GM18505 (cell line): Measurements from ENCODE around the gene GLIS1.
"Not testable (repeated sequence)": the region's sequence is repeated elsewhere in the genome, so short reads cannot be mapped to it uniquely, and the experiment has no call there.

ENCODE experiments used
- ATAC-seq: cut with Tn5 transposase; IDR thresholded peaks from one replicate; pipeline ENCODE4 v1.9.1; 2021; ENCODE audit not compliant: unreplicated experiment
- POLR2A ChIP-seq: IDR thresholded peaks from 4 replicates; pipeline ENCODE4 v1.6.1; 2011; ENCODE audit warnings: borderline replicate concordance; ENCODE audit not compliant: insufficient read depth, insufficient read length; ENCODE audit errors: extremely low read depth

GLIS1 gene

DNA sequence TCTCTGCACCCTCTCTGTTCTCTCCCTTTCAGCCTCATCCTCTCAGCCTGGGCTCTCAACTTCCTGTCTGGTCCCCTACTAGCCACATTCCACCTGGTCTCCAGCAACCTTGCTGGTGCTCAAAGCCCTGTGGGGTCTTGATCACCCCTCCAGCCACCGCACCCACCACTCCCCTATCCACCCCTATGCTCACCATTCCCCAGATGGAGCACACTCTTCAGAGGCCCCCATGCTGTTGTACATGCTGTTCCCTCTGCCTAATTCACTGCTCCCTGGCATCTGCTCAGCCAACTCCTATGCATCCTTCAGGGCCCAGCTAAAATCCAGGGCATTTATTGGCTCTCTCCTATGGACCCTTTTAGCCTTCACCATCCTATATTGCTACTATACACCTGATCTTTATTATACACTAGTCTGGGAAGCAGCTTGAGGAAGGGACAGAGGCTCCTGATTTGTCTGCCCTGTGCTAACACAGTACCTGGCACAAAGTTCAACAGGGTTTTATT is 81.0 kb downstream of the GLIS1 start:
- ATAC-seq: no peak
- TF ChIP-seq POLR2A: no peak

DNA sequence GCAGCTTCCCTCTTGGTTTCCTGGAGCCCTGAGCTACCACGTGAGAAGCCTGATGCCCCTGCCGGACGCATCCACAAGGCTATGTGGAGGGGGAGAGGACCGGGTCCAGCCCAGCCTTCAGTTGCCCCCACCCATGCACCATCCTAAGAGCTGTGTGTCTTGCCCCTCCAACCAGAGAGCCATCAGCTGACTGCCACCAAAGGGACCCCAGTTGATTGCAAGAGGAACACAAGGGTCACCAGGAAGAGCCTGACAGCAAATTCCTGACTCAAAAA is 81.5 kb downstream of the GLIS1 start:
- no peak for TF ChIP-seq POLR2A
- ATAC-seq: no peak

DNA sequence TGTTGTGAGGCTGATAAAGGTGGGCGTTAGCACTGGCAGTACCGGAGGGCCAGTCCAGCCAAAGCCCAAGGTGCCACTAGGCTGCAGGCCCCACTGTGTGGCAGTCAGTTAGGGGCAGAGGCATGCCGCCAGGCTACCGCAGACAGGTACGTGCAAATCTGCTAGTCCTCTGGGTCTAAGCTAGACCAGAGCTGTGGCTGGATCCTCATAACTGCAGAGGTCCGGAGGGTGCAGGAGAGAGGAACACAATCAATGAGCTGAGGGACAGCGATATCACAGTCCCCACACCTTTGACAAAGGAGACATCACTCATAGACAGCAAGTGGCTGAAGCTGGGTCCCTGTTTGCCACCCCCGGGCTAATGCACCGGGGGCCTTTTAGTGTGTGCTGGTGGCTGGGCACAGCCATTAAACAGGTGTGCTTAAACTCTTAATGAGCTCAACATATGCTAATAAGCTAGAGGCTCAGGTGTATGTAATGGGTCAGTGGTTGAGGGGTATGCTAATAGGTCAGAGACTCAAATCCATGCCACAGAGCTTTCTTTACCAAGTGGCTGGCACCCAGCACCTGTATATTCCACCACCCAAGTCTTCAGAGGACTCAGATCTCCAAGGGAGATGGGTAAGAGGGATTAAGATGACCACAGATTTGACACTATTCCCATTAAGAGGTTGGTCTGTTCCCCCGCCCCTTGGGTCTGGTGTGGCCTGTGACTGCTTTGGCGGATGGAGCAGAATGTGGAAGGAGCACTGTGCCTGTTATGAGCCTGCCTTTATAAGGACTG is 82.0 kb downstream of the GLIS1 start:
- no peak for TF ChIP-seq POLR2A
- ATAC-seq: no peak

DNA sequence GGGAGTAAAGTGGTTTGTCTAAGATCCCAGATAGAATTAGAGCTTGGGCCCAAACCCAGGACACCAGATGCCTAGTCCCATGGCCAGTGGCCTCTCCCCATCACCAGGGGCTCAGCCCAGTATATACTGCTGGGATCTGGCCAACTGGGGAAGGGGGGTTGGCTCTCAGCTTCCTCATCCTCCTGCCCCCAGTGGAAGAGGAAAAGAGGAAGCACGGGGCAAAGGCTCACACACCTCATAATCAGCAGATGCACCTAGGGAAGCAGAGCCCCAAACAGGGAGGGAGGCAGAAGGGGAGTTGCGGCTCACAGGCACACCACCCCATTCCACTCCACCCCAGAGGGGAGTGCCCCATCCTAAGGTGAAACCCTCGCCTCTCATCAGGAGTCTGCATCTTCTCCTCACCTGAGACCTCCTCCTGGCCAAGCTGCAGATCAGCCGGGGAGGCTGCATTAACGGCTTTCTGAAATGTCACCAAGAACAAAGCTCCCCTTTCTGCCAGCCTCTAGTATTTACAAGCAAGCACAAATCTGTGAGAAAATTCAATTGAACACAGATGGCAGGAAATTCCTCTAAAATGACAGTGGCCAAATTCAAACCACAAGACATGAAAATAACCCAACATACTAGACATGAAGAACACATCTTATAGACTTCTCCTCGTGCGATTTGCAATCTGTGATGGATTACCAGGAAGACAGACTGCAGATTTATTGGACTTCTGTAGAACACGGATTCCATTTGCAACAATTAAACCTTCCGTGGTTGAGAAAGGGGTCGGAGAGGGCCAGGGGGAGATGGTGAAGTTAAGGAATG is 82.8 kb downstream of the GLIS1 start:
- TF ChIP-seq POLR2A: no peak
- ATAC-seq: no peak

DNA sequence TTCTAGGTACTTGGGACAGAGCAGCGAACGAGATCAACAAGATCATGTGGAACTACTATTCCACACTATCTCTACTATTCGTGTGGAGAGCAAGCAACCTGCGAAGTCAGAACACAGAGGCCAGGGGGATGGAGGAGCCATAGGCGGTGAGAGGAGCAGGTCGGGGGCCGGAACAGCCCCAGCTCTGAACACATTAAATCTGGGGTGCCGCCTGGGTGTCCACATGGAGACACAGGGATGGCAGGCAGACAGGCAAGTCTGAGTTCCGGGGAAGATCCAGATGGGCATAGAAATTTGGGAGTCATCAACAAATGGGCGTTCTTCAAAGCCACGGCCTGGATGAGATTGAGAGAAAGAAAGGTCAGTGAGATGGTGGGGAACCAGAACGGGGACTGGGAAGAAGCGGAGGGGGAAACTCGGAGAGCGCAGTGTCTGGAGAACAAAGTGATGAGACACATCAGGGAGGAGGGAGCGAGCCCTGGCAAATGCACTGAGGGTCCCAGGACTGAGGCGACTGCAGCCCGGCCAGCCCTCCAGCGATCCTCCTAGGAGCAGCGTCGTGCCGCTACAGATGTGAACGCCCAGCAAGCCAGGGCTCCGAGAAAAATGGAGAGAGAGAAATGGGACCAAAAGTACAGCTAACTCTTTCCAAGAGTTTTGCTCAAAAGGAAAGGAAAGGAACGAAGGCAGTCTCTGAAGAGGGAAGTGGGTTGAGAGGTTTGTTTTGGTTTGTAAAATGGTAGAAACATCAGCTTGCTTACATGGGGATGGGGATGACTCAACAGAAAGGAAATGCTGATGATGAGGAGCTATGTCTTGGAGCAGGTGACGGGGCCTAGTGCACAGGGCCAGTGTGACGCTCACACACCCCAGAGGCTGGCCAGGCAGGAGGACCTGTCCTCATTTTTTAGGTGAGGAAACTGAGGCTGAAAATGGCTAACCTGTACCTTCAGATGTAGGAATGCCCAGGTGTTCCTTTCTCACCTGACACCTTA is 84.5 kb downstream of the GLIS1 start:
- no peak for ATAC-seq
- TF ChIP-seq POLR2A: no peak

DNA sequence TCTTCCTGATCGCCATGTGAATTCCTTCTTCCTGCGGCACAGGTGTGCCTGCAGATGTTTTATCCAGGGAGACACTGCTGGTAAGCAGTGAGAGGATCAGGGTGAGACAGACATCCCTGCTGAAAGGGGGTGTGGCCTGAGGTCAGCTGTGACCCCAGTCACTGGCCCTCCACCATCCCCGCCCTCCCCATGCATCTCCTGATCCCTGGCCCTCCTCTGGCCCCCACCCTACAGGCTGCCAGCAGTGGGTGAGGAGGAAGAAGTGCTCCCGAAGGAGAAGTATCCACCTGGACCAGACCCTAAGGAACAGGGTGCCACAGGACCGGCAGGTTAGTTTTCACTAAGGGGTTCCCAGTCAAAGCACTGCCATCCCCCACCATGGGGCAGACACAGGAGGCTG is 85.3 kb downstream of the GLIS1 start:
- no peak for TF ChIP-seq POLR2A
- ATAC-seq: no peak

DNA sequence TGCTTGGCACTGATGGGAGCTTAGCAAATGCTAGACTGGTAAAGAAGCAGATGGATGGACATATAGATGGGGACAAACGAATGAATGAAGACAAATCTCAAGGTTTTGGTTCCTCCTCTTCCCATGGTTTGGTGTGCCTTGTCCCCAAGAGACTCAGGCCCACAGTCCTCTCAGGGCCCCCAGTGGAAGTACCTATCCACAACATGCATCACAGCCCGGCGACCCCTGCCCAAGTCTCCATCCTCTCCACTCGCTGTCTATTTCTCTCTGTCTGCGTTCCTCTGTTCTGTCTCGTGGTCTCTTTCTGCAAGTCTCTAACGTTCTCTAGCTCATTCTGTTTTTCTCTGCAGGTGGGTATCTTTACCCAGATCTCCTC is 85.8 kb downstream of the GLIS1 start:
- TF ChIP-seq POLR2A: no peak
- no peak for ATAC-seq

DNA sequence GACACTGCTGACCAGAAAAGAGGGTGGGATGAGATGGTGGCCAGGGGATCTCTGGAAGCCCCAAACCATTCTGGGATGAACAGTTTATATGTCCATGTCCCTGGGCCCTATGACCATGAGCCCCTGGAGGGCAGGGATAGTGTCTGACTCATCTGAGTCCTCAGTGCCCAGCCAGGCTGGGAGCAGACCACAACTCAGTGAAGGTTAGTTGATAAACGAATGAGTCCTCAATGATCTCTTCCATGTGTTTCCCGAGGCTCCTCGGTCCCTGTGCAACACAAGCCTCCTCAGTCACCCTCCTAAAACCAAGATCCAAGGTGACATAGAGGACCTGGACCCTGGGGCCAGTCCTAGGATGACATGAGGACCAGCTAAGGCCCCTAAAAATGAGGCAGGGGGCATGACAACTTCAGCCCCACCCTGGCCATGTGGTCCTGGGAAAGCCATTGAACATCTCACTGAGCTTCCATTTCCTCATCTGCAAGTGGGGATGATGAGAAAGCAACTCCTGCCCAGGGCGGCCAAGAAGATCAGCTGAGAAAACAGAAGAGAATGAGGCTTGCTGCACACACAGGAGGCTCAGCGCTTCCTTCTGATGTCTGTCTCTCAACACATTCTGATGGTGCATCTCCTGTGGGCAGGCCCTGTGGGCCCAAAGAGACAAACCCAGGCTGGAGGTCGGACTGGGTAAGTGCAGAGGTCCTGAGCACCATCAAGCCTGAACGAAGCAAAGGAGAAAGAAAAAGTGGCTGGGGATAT is 86.3 kb downstream of the GLIS1 start:
- TF ChIP-seq POLR2A: no peak
- ATAC-seq: no peak

DNA sequence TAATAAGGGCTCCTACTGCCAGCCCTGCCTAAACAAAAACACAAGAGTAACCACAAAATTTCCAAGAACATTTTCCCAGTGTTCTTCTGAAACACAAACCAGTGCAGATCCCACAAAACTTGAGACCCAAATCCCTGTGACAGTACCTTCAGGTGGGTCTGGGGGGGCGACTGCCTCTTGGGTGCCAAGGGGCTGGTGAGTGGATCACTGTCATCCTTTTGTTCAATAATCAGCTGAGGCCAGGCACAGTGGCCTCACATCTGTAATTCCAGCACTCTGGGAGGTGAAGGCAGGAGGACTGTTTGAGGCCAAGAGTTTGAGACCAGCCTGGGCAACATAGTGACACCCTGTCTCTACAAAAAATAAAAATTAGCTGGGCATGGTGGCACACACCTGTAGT is 87.6 kb downstream of the GLIS1 start:
- ATAC-seq: no peak
- no peak for TF ChIP-seq POLR2A

DNA sequence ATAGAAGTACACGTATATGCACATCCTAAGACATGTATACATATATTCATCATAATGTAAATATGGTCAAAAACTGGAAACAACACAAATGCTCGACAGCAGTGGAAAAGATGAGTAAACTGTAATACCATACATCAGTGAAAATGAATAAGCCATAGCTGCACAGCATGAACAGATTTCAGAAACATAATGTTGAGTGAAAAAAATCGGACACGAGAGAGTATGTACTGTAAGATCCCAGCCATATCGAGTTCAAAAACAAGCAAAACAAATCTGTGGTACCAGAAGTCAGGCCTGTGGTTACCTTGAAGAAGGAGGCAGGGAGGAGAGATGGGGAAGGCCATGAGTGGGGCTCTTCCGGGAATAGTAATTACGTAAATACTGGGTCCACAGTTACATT is 90.4 kb downstream of the GLIS1 start:
- ATAC-seq: no peak
- TF ChIP-seq POLR2A: no peak

DNA sequence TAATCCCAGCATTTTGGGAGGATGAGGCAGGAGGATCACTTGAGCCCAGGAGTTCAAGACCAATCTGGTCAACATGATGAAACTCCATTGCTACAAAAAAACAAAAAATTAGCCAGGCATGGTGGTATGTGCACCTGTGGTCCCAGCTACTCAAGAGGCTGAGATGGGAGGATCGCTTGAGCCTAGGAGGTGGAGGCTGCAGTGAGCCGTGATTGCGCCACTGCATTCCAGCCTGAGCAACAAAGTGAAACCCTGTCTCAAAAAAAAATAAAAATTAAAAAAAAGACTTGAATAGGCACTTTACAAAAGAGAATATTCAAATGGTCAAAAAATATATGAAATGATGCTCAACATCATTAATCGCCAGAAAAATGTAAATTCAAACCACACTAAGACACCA is 91.0 kb downstream of the GLIS1 start:
- ATAC-seq: not testable (repeated sequence)

DNA sequence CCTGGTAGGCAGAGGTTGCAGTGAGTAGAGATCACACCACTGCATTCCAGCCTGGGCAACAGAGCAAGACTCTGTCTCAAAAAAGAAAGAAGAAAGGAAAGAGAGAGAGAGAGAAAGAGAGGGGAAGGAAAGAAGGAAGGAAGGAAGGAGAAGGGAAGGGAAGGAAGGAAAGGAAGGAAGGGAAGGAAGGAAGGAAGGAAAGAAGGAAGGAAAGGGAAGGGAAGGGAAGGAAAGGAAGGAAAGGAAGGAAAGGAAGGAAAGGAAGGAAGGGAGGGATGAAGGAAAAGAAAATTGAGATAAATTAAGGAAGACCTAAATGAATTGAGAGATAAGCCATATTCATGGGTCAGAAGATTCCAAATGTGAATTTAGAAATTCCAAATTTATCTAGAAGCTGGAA is 92.2 kb downstream of the GLIS1 start:
- TF ChIP-seq POLR2A: no peak
- no peak for ATAC-seq

DNA sequence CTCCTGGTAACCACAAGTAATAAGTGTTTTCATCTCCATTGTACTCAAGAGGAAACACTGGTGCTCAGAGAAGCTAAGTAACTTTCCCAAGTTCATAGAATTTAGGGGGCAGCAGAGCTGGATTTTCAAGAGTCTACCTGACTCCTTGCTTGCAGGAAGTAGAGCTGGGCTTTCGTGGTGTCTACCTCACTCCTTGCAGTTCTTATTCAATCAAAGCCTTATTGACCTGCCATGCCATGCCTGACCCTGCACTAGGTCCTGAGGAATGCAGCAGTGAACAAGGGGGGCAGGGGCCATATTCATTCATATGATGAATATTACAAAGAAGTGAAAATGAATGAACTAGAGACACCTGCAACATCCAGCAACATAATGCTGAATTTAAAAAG is 93.3 kb downstream of the GLIS1 start:
- no peak for TF ChIP-seq POLR2A
- ATAC-seq: no peak
